K562 (cell line): ENCODE data around the gene SCART1. TPM values are rescaled to one million over a fixed set of nuclear protein-coding genes. Genes with fewer than 3 reads are reported as not detected.
"Not testable (repeated sequence)": the region's sequence is repeated elsewhere in the genome, so short reads cannot be mapped to it uniquely, and the experiment has no call there.

Source experiments
- ATAC-seq: fragments of 200-7000 bp; cut with Tn5 transposase; 3 replicates; pipeline ENCODE4 v1.9.1; 2020; ENCODE audit warnings: moderate library complexity
- BruUV-seq: library from RNA; stranded (reverse); fragments of 400-500 nt; replicated peaks from 2 replicates; lab custom pipeline; 2021; lab: Mats Ljungman, UMichigan
- CTCF ChIA-PET: fragments of 300-600 bp; formaldehyde crosslinking; extraction: SDS; loops from one replicate; lab custom pipeline; 2021; ENCODE audit warnings: low intra/inter-chr PET ratio; lab: Yijun Ruan, JAX
- POLR2A ChIA-PET: fragments of 300-600, 350-650 bp; sonication (Branson Sonifier 250); formaldehyde crosslinking; extraction: SDS; loops from one replicate; lab custom pipeline; 2021; ENCODE audit warnings: antibody characterized with exemption, inconsistent platforms; lab: Yijun Ruan, JAX
- DNase-seq, 4 experiments: peaks; one replicate each; pipeline versions ENCODE4 v3.0.0 to v3.0.0-alpha.2; 2011 to 2018; ENCODE audit warnings: low spot score in 3 of 4, mixed read lengths in 3 of 4; ENCODE audit errors: extremely low read depth in 1 of 4
- FAIRE-seq: peaks from 2 replicates; lab custom pipeline; 2011; peaks lifted over from hg19 to GRCh38; lab: Jason Lieb, UNC
- H2AFZ ChIP-seq: 2 replicates; pipeline ENCODE4 v1.6.0; 2011; ENCODE audit warnings: low read depth, low read length, control low read depth, inconsistent platforms
- H3K27ac ChIP-seq: fragments of 200-600 bp; 3 replicates; pipeline ENCODE4 v1.8.0; 2011; ENCODE audit warnings: low read depth, mild to moderate bottlenecking, control low read depth, inconsistent platforms, low read length, moderate library complexity, mixed read lengths; ENCODE audit errors: extremely low read depth
- H3K27me3 ChIP-seq, 2 experiments: fragments of 300-600 bp in 1 of 2; 2 replicates in 1 of 2; 3 replicates in 1 of 2; pipeline versions ENCODE4 v1.6.0 to v1.8.0; 2011; ENCODE audit warnings: inconsistent platforms in 2 of 2, low read length in 2 of 2, mild to moderate bottlenecking in 1 of 2, mixed read lengths in 1 of 2, moderate library complexity in 1 of 2; ENCODE audit not compliant: control insufficient read depth in 2 of 2, insufficient read depth in 2 of 2
- H3K36me3 ChIP-seq: fragments of 300-600 bp; 3 replicates; pipeline ENCODE4 v1.8.0; 2011; ENCODE audit warnings: mild to moderate bottlenecking, low read length, inconsistent platforms; ENCODE audit not compliant: control insufficient read depth, insufficient read depth
- H3K4me1 ChIP-seq, 2 experiments: fragments of 200-600 bp in 1 of 2; replicated peaks in 1 of 2; 2 replicates in 1 of 2; 3 replicates in 1 of 2; pipeline versions ENCODE4 v1.5.1 to v1.8.0; 2011; ENCODE audit warnings: inconsistent platforms in 2 of 2, low read length in 2 of 2, mild to moderate bottlenecking in 1 of 2, mixed read lengths in 1 of 2, moderate library complexity in 1 of 2; ENCODE audit not compliant: control insufficient read depth in 2 of 2, insufficient read depth in 2 of 2
- H3K4me2 ChIP-seq: 2 replicates; pipeline ENCODE4 v1.6.1; 2011; ENCODE audit warnings: low read length, control low read depth, inconsistent platforms, mixed read lengths; ENCODE audit not compliant: insufficient read depth
- H3K4me3 ChIP-seq: fragments of 200-600 bp; sonication (generic), shearing (Covaris generic); 2 replicates; pipeline ENCODE4 v1.5.1; 2016; ENCODE audit warnings: control low read depth, inconsistent platforms
- H3K79me2 ChIP-seq: fragments of 200-600 bp; 3 replicates; pipeline ENCODE4 v1.8.0; 2011; ENCODE audit warnings: low read length, inconsistent platforms; ENCODE audit not compliant: control insufficient read depth, insufficient read depth
- H3K9ac ChIP-seq, 2 experiments: 2 replicates each; pipeline versions ENCODE4 v1.6.0 to v1.6.1; 2011; ENCODE audit warnings: low read depth in 2 of 2, low read length in 2 of 2, control low read depth in 1 of 2, inconsistent platforms in 1 of 2, mild to moderate bottlenecking in 1 of 2, mixed read lengths in 1 of 2; ENCODE audit not compliant: insufficient read depth in 1 of 2
- H3K9me1 ChIP-seq: one replicate; pipeline ENCODE4 v1.6.0; 2011; ENCODE audit warnings: inconsistent platforms, mild to moderate bottlenecking, low read length, moderate library complexity; ENCODE audit not compliant: control insufficient read depth, insufficient read depth
- H3K9me3 ChIP-seq: replicated peaks from 2 replicates; pipeline ENCODE4 v1.5.1; 2011; ENCODE audit warnings: low read depth, low read length, inconsistent platforms; ENCODE audit not compliant: control insufficient read depth, insufficient read depth
- H4K20me1 ChIP-seq: replicated peaks from 2 replicates; pipeline ENCODE4 v1.6.1; 2011; ENCODE audit warnings: low read length, inconsistent platforms, mixed read lengths; ENCODE audit not compliant: control insufficient read depth, insufficient read depth
- CBX8 ChIP-seq: fragments of 200-600 bp; sonication (generic); IDR thresholded peaks from 2 replicates; pipeline ENCODE4 v1.6.1; 2012; ENCODE audit warnings: borderline replicate concordance, mixed run types, low read depth, mild to moderate bottlenecking, moderate library complexity, mixed read lengths, low read length, control low read depth, inconsistent platforms; ENCODE audit not compliant: poor library complexity, severe bottlenecking; ENCODE audit errors: extremely low read depth
- ESRRA ChIP-seq: fragments of 450-650 bp; IDR thresholded peaks from 2 replicates; pipeline ENCODE4 v1.6.1; 2014; ENCODE audit warnings: low read depth, mild to moderate bottlenecking, moderate library complexity, borderline replicate concordance
- TAF9B ChIP-seq: fragments of 450-650 bp; IDR thresholded peaks from 2 replicates; pipeline ENCODE4 v1.6.1; 2018; ENCODE audit warnings: mild to moderate bottlenecking; ENCODE audit not compliant: partially characterized antibody
- TFE3 ChIP-seq: fragments of 450-650 bp; formaldehyde crosslinking; IDR thresholded peaks from 2 replicates; pipeline ENCODE4 v1.4.0; 2020; ENCODE audit warnings: mild to moderate bottlenecking, mixed read lengths
- YBX1 ChIP-seq: fragments of 450-650 bp; IDR thresholded peaks from 2 replicates; pipeline ENCODE4 v1.7.1; 2016; ENCODE audit warnings: mild to moderate bottlenecking
- WGBS: fragments of 100-300 bp; shearing (Covaris generic); methylation state at CpG from one replicate; pipeline ENCODE4 v1.1.6; 2016; ENCODE audit warnings: low coverage, mixed read lengths; ENCODE audit not compliant: insufficient coverage; ENCODE audit errors: missing lambda C conversion rate; 5-methylcytosine and 5-hydroxymethylcytosine counted together
- in situ Hi-C: fragments of 300-500 bp; cut with MboI; formaldehyde crosslinking; loops from 4 replicates; pipeline ENCODE4 v1.15.0; 2018; ENCODE audit warnings: inconsistent platforms, mixed read lengths
- intact Hi-C: fragments of 100-400 bp; cut with micrococcal nuclease; formaldehyde crosslinking; loops from 2 replicates; pipeline ENCODE4 v1.14.2; 2022
- polyA plus RNA-seq, 8 experiments: library from polyadenylated mRNA; depleted of rRNA in 4 of 8; stranded (reverse) in 5 of 8; unstranded in 3 of 8; fragments of >200 nt; fragmentation: Nextera tagmentation in 2 of 8; fragmentation: Illumina TruSeq in 1 of 8; extraction: Ambion mirVana in 2 of 8; extraction: Trizol in 1 of 8; gene quantifications; 2 replicates each; pipeline versions ENCODE4 v1.2.1 to v1.2.3, GENCODE V29; 2011 to 2014; ENCODE audit warnings: inconsistent platforms in 1 of 8, missing spikeins in 1 of 8
- total RNA-seq, 7 experiments: library from RNA; depleted of rRNA in 6 of 7; stranded (reverse); fragments of >200 nt in 6 of 7; fragmentation: Illumina TruSeq in 2 of 7; extraction: Trizol in 2 of 7; gene quantifications; 2 replicates each; pipeline versions ENCODE4 v1.2.1 to v1.2.3, GENCODE V29; 2011 to 2021; ENCODE audit warnings: low replicate concordance in 1 of 7
- TF ChIP-seq, protein P1 (sequence below): sonication (generic); formaldehyde crosslinking; IDR thresholded peaks from 2 replicates; pipeline ENCODE4 v1.8.1; 2023; ENCODE audit warnings: mild to moderate bottlenecking, missing genetic modification reagents
- TF ChIP-seq, protein P2 (sequence below), 2 experiments: fragments of 150-350 bp in 1 of 2; IDR thresholded peaks; 2 replicates each; pipeline ENCODE4 v1.6.1; 2012 to 2016; ENCODE audit warnings: low read depth in 2 of 2, low read length in 2 of 2, mild to moderate bottlenecking in 1 of 2, moderate library complexity in 1 of 2

SCART1 gene
- total and polyA plus RNA-seq, 9 of the 15 experiments (the other 6 are each of a cell fraction or from before 2014, with no cell fraction given): 0.18 to 6.5 (median 4.5) TPM

- TF ChIP-seq ESRRA: no peak
- no peak for TF ChIP-seq TFE3 (CRISPR knock-in tag)
- no peak for TF ChIP-seq YBX1
- TF ChIP-seq, protein P1, sequence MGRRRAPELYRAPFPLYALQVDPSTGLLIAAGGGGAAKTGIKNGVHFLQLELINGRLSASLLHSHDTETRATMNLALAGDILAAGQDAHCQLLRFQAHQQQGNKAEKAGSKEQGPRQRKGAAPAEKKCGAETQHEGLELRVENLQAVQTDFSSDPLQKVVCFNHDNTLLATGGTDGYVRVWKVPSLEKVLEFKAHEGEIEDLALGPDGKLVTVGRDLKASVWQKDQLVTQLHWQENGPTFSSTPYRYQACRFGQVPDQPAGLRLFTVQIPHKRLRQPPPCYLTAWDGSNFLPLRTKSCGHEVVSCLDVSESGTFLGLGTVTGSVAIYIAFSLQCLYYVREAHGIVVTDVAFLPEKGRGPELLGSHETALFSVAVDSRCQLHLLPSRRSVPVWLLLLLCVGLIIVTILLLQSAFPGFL (CRISPR knock-in tag): no peak
- TF ChIP-seq, protein P2, sequence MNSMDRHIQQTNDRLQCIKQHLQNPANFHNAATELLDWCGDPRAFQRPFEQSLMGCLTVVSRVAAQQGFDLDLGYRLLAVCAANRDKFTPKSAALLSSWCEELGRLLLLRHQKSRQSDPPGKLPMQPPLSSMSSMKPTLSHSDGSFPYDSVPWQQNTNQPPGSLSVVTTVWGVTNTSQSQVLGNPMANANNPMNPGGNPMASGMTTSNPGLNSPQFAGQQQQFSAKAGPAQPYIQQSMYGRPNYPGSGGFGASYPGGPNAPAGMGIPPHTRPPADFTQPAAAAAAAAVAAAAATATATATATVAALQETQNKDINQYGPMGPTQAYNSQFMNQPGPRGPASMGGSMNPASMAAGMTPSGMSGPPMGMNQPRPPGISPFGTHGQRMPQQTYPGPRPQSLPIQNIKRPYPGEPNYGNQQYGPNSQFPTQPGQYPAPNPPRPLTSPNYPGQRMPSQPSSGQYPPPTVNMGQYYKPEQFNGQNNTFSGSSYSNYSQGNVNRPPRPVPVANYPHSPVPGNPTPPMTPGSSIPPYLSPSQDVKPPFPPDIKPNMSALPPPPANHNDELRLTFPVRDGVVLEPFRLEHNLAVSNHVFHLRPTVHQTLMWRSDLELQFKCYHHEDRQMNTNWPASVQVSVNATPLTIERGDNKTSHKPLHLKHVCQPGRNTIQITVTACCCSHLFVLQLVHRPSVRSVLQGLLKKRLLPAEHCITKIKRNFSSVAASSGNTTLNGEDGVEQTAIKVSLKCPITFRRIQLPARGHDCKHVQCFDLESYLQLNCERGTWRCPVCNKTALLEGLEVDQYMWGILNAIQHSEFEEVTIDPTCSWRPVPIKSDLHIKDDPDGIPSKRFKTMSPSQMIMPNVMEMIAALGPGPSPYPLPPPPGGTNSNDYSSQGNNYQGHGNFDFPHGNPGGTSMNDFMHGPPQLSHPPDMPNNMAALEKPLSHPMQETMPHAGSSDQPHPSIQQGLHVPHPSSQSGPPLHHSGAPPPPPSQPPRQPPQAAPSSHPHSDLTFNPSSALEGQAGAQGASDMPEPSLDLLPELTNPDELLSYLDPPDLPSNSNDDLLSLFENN (IDR thresholded peaks at IDR 0.05; ENCODE audit: low read depth in 2 of 2, low read length in 2 of 2): no peak
- no peak for TF ChIP-seq TAF9B
- TF ChIP-seq CBX8: no peak
These were observed 30.7 kb upstream of the SCART1 start (continued) for GRCh38 chr10:133422807-133423771.

- H3K79me2 ChIP-seq, POLR2A ChIA-PET, BruUV-seq, H3K27ac ChIP-seq, ATAC-seq, H3K4me3 ChIP-seq, in situ Hi-C loops, DNase-seq, H3K9me1 ChIP-seq, H3K9ac ChIP-seq, H3K27me3 ChIP-seq, H4K20me1 ChIP-seq, CTCF ChIA-PET, H3K36me3 ChIP-seq, FAIRE-seq, H3K4me1 ChIP-seq, H3K9me3 ChIP-seq, intact Hi-C loops, H2AFZ ChIP-seq, H3K4me2 ChIP-seq: not testable (repeated sequence)
- no CpG with 5 or more reads among the region's 46 CpGs for WGBS
These were observed 29.6 kb upstream of the SCART1 start for GRCh38 chr10:133424102-133424501.
